GM19324 (cell line): ENCODE data around the gene DUS4L.
A peak's percentile ranks its signal among the peaks of the same experiment; 100 is the strongest.
"Not testable (repeated sequence)": the region's sequence is repeated elsewhere in the genome, so short reads cannot be mapped to it uniquely, and the experiment has no call there.

Experiments used
- ATAC-seq: cut with Tn5 transposase; IDR thresholded peaks from one replicate; pipeline ENCODE4 v1.9.1; 2021; ENCODE audit warnings: mild to moderate bottlenecking, moderate library complexity; ENCODE audit not compliant: unreplicated experiment, low FRiP score

The DUS4L gene, protein sequence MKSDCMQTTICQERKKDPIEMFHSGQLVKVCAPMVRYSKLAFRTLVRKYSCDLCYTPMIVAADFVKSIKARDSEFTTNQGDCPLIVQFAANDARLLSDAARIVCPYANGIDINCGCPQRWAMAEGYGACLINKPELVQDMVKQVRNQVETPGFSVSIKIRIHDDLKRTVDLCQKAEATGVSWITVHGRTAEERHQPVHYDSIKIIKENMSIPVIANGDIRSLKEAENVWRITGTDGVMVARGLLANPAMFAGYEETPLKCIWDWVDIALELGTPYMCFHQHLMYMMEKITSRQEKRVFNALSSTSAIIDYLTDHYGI

DNA sequence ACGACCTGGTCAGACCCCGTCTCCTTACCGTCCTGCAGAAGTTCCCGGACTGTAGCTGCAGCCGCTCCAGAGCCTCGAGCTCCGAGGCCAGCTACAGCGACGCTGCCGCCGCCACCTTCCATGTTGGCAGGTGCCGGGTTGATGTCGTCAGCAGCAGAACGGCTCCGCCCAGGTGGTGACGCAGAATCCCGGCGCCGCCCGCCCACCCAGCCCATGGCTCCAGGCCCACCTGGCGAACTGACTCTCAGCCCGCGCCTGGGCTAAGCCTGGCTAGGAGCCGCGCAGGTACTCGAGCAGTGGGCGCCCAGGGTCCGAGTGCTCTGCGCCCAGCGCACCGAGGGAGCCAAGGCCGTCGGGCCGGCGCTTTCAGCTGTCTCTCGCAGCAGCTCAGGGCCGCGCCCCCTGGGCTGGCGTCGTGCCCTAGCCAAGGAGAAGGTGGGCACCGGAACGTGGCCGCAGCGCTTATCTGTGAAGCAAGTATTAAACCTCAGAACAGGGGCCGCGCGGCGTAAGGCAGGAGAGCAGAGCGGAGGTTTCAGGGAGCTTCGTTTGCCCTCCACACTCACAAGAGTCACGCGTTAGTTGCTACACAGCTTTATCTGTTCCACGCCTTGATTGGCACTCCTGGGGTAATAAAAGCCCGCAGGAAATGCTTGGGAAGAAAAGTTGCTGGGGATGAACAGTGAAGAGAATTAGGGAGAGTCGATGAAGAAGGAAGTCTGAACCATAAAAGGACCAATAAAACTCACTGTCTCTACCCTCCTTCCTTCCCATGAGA lies at the start of gene DUS4L, which contains the start of gene COG5:
DUS4L (plus strand) TSS at position 197 of the 778 bp plus-strand sequence. CDS start 3,100 bp downstream, outside the sequence.
COG5 (minus strand) TSS at position 146 of the 778 bp plus-strand sequence; CDS start at position 122, 24 bp downstream.
- ATAC-seq: peak; percentile 96

DNA sequence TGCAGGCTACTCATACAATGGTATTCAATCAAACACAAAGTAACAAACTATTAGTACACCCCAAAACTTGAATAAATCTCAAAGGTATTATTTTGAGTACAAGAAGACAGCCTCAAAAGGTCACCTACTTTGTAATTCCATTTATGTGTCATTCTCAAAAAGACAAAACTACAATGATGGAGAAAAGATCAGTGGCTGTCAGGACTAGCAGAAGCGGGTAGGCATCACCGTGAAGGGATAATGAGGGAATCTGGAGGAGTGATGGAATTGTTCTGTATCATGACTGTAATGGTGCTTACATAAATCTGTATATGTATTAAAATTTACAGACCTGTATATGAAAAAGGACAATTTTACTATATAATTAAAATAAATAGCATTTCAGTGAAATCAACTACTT lies 37.1 kb upstream of the DUS4L start:
- no peak for ATAC-seq

DNA sequence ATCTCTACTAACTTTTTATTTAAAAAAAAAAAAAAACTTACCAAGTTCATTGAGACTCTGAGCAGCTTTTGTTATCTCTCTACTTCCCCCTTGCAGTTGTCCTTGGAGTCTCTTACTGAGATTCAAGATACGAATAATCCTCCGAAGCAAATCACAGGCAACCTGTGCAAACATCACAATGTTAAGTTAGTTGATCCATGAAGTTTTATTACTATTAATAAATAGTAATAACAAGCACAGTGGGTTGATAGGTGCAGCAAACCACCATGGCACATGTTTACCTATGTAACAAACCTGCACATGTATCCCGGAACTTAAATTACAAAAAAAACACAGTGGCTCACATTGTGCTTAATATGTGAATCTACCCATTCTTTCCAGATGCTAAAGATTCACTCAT lies 36.6 kb upstream of the DUS4L start:
- no peak for ATAC-seq

DNA sequence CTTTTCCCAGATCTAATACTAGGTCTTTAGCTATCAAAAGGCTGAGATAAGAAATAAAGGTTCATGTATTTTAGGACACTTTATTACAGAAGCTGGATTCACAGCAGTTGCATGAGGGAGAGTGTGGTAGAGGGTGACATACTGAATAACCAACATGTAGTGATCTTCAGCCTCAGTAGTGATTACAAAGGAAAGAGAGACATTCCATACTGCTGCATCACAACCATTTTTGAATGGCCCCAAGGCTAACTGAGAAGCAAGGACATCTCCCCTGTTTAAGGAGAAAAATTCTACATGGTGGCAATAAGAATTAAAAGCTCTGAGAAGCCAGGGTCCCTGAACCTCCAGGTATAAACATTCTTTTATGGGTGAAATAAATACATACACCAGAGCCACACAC lies 35.3 kb upstream of the DUS4L start:
- no peak for ATAC-seq

DNA sequence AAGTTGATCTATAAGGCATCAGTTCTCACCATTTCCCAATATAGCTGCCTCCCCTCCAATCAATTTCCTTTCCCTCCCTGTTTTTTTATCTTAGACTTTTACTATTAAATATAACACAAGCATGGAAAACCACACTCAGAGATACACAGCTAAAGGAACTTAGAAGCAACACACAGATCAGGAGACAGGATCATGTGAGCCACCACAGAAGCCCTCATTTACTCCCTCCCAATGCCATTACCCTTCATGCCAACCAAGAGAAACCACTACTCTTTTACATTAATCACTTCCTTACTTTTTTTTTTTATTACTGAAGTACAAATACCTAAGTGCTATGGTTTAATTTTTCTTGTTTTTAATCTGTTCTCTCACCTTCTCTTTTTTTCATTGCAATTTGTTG lies 33.0 kb upstream of the DUS4L start:
- no peak for ATAC-seq

DNA sequence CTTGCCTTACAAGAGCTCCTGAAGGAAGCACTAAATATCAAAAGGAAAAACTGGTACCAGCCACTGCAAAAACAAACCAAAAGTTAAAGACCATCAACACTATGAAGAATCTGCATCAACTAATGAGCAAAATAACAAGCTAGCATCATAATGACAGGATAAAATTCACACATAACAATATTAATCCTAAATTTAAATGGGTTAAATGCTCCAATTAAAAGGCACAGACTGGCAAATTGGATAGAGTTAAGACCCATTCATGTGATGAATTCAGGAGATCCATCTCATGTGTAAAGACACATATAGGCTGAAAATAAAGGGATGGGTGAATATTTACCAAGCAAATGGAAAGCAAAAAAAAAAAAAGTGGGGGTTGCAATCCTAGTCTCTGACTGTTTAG lies 29.6 kb upstream of the DUS4L start:
- ATAC-seq: no peak

DNA sequence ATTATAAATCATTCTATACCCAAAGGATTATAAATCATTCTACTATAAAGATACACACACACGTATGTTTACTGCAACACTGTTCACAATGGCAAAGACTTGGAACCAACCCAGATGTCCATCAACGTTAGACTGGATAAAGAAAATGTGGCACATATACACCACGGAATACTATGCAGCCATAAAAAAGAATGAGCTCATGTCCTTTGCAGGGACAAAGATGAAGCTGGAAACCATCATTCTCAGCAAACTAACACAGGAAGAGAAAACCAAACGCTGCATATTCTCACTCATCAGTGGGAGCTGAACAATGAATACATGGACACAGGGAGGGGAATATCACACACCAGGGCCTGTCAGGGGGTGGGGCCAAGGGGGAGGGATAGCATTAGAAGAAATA lies 26.5 kb upstream of the DUS4L start:
- ATAC-seq: not testable (repeated sequence)

DNA sequence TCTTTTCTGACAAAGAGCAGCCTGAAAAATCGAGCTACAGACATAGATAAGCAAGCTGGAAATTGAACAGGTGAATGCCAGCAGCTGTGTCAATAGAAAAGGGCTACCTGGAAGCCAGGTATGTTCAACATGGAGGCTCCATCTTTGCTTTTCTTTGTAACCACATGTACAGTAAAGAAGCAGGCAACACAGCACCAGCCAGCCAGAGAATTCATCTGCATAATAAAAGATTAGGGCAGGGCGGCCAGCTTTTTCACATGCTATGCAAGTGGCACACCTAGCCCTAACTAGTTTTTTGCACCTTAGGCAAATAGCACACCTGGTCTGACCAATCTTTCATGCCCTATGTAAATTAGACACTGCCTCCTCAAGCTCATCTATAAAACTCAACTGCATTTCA lies 25.8 kb upstream of the DUS4L start:
- ATAC-seq: no peak

DNA sequence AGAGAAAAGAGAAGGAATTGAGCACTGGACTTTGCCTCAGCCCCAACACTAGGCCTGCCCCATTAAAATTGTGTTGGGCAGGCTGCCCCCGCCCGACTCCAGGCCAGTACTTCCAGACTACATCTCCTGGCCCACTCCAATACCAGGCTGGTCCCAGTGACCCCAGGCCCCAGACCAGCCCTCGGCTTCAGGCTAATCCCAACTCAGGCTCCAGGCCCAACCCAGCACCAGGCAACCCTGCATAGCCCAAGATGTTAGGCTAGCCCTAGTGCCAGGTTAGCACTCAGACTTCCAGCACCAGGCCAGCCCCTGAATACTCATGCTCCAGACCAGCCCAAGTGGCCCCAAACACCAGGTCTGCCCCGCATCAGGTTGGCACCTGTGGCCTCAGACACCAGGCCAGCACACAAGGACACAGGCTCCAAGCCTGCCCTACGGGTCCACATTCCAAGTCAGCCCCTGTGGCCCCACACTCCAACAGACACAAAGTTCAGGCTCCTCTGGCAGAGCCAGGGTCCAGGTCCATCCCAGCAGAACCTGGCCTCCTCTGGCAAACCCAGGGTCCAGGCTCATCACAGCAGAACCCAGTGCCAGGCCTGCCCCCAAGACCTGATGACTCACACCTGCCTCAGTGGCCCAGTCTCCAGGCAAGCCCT lies 20.3 kb upstream of the DUS4L start:
- ATAC-seq: no peak

DNA sequence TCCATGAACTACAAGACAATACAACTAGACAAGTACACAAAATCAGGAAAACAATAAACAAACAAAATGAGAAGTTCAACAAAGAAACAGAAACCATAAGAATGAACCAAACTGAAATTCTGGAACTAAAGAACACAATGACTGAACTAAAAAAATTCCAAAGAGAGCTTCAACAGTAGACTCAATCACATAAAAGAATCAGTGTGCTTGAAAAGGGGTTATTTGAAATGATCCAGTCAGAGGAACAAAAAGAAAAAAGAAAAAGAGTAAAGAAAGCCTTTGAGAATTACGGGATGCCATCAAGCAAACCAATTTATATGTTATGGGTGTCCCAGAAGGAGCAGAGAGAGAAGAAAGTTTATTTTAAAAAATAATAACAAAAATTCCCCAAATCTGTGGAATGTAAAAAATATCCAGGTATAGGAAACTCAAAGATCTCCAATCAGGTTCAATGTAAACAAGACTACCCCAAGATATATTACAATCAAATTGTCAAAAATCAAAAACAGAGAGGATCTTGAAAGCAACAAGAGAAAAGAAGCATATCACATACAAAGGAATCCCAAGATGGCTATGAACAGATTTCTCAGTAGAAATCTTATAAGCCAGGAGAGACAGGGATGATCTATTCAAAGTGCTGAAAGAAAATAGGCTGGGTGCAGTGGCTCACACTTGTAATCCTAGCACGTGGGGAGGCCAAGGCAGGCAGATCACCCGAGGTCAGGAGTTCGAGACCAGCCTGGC lies 18.8 kb upstream of the DUS4L start:
- no peak for ATAC-seq

DNA sequence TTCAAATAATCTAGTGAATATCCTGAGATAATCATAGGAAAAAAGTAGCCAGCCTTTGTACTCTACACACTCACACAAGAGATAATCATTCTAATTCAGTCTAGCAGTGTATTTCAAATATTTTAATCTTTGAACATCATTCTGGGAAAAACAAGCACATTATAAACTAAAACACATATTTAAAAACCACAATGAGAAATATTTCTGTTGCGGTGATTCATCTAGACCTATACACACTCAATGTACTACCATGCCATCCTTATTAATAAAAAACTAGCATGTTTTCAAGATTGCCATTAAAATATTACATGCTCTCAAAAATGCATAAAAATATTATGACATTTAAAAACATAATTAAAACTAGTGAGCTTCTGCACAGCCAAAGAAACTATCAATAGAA lies 11.8 kb upstream of the DUS4L start:
- ATAC-seq: no peak

DNA sequence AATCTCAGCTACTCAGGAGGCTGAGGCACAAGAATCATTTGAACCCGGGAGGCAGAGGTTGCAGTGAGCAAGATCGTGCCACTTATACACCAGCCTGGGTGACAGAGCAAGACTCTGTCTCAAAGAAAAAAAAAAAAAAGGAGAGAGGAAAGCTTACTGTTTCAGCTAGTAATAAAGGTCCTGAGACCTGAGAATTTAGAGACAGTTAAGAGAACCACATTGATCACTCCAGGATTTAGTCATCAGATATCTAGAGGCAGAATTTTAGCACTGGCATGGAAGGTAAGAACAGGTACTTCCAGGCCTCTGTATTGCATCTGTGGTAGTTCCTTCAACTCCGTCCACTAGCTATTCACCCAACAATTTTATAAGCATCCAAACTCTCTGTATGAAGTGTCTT lies 7.9 kb upstream of the DUS4L start:
- no peak for ATAC-seq

DNA sequence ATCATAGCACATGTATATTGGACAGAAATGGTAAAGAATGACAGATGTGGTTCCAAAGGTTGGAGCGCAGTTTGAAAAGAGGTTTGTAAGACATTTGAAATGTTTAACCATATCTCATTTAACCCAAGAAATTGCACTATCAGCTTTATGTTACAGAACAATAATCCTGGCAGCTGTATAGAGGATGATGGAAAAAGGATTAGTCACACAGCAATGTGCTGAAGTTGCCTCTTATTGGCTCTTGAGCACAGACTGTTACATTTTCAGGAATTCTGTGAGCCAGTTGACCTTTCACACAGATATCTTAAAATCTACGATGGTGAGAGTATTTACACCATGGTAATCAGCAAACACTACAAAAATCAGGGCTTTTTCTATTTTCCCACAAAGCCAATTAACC lies 3.9 kb upstream of the DUS4L start:
- ATAC-seq: no peak

DNA sequence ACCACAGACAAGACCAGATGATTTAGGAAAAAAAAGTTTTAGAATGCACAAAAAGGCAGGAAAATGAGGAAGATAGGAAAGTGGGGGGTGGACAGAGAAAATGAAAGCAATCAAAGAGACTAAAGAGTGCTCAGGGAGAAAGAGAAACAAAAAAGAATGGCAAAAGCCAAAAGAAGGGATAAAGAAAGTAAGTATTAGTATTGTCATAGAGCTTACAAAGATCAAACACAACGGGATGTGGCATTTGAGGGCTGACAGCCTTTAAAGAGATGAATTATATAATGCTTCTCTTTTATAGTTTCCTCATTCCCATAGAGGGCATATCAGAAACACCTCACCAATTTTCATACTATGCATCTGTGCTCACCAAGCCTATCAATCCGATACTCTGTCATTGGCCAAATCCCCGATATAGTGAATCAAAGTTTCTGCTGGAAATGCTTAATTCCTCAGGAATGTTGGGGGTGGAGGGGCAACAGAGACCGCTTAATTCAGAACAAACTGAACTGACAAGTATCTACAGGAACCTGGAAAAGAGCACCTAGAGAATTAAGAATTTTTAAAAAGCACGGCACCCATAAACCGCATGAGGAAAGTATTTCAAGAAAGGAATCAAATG lies 2.8 kb upstream of the DUS4L start:
- ATAC-seq: no peak

DNA sequence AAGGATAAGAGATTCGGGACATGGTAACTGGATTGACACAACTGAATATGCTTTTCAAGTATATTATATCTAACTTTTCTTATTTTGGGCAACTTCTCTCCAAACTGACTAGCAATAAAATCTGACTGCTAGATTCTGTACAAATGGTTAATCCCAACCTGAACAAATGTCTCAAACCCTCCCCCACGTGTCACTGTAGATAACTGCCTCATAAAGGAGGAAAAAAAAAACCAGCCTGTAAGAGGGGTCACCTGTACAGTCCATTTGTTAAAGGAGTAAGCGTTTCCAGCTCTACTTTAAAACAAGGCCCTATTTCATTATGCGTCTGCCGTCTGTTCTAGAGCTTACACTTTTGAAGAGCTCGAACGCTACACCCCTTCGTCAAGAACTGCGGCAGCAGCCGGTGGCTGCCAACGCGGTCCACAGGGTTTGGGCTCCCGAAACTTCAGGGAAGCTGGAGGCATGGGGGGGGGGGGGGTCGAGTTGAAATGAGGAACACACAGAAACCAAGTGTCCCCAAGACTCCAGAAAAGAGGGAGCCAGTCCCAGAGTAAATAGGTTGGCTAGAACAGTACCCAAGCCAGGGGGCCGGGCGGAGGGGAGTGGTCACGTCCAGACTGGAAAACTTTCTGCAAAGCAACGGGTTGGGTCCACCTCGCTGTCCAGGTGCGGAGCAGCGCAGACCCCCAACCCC lies 543 bp upstream of the DUS4L start:
- peak; percentile 62 for ATAC-seq

DNA sequence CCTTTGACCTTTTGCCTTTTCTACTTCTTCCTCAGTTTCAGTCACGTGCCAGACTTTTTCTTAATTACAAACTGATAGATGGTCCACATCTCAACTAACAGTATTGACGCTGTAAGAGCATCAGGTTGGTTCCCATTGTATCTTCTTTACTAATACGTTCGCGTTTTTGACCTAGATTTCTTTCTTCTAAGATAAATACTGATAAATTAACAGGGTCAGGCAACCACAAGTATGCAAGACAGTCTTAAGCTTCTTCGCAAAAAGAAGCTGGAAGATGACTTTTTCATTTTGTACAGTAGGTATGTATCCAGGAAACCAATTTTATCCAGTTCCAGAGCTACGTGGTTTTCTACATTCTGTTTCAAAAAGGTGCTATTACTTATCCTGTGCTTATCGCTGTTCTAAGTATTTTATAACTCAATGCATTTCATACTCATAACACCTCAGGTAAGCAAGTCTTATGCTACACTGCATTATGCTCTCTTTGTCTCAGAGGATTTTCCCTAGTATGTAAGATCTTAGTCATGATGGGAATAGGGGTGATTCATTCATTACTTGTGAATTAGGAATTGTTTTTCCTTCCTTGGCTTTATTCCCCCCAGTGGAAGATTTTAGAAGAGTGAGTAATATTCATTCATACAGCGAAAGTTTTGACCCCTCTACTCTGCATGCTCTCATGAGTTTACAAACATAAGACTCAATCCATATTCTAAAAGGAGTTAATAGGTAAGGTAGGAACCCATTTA lies 955 bp downstream of the DUS4L start:
- ATAC-seq: no peak

DNA sequence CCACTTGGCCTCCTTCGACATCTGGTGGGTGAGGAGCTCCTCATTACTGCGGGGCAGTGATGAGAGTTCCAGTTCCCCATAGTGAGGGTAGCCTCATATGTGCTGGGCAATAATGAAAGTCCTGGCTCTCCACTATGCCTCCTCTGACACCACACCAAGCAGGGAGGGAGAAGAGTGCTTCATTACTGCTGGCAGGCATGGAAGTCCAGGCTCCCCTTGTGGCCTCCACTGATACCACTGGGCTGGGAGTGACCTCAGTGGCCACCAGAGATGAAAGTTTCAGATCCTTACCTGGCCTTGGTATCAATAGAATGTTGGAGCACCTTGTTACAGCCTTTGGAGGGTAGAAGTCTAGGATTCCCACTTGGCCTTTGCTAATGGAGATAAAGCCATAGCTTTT lies 6.5 kb downstream of the DUS4L start:
- ATAC-seq: no peak

DNA sequence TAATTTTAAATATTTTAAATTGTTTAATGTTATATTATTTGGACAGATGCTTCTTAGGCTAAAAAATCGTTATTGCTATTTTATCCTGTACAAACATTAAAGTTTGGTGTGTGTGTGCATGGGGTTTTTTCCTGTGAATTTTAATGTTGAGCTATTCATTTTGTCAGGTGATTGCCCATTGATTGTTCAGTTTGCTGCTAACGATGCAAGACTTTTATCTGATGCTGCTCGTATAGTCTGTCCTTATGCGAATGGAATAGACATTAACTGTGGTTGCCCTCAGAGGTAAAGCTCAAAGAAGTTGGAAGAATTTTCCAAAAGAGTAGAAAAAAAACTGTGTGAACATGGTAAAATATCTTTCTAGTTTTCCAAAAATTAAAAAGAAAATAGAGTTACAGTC lies 9.8 kb downstream of the DUS4L start:
- no peak for ATAC-seq

DNA sequence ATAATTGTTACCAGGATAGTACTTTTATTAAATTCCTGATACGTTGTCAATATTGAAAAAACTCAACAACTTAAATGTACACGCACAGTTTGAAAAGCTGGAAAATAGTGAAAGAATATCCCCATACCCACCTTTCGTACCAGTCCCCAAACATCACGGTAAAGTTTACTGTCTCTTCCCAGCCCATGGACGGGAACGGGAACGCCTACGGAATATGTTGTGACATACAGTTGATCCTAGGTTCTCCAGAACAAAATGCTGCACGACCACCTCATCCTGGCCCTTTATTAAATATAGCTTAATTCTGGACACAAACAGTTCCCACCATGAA lies 15.7 kb downstream of the DUS4L start:
- ATAC-seq: no peak
